DND-41 (cell line): ENCODE data around the gene KDELR3.

Experiments
- ATAC-seq: fragments of 200-7000 bp; cut with Tn5 transposase; 3 replicates; pipeline ENCODE4 v1.9.1; 2021; ENCODE audit warnings: low read depth; ENCODE audit not compliant: insufficient read depth
- DNase-seq: peaks from one replicate; pipeline ENCODE4 v3.0.0-alpha.2; 2020
- H2AFZ ChIP-seq: 2 replicates; pipeline ENCODE4 v1.6.0; 2012; ENCODE audit warnings: low read depth, low read length
- H3K27ac ChIP-seq: 2 replicates; pipeline ENCODE4 v1.5.1; 2012; ENCODE audit warnings: low read length, inconsistent platforms
- H3K27me3 ChIP-seq: fragments of 200-600 bp; sonication (generic); 2 replicates; pipeline ENCODE4 v1.6.0; 2012; ENCODE audit warnings: low read length, mild to moderate bottlenecking, inconsistent platforms; ENCODE audit not compliant: insufficient read depth, poor library complexity
- H3K36me3 ChIP-seq: 2 replicates; pipeline ENCODE4 v1.5.1; 2012; ENCODE audit warnings: low read length, inconsistent platforms; ENCODE audit not compliant: insufficient read depth
- H3K4me1 ChIP-seq: 2 replicates; pipeline ENCODE4 v1.5.1; 2012; ENCODE audit warnings: mild to moderate bottlenecking, low read length; ENCODE audit not compliant: insufficient read depth
- H3K4me2 ChIP-seq: 2 replicates; pipeline ENCODE4 v1.6.0; 2012; ENCODE audit warnings: mild to moderate bottlenecking, moderate library complexity, low read length, inconsistent platforms; ENCODE audit not compliant: insufficient read depth
- H3K4me3 ChIP-seq, 2 experiments: fragments of 200-600 bp in 1 of 2; shearing (Covaris generic) in 1 of 2; 2 replicates each; pipeline ENCODE4 v1.5.1; 2012 to 2016; ENCODE audit warnings: inconsistent platforms in 2 of 2, low read length in 2 of 2, mild to moderate bottlenecking in 2 of 2, low read depth in 1 of 2, moderate library complexity in 1 of 2
- H3K79me2 ChIP-seq: 2 replicates; pipeline ENCODE4 v1.6.0; 2012; ENCODE audit warnings: low read length, inconsistent platforms; ENCODE audit not compliant: insufficient read depth
- H3K9ac ChIP-seq: 2 replicates; pipeline ENCODE4 v1.6.0; 2012; ENCODE audit warnings: low read depth, mild to moderate bottlenecking, inconsistent platforms, low read length, moderate library complexity
- H3K9me3 ChIP-seq: 2 replicates; pipeline ENCODE4 v1.5.1; 2012; ENCODE audit warnings: low read length, moderate library complexity, mild to moderate bottlenecking, inconsistent platforms; ENCODE audit not compliant: insufficient read depth, severe bottlenecking
- H4K20me1 ChIP-seq: 2 replicates; pipeline ENCODE4 v1.6.0; 2012; ENCODE audit warnings: low read length; ENCODE audit not compliant: insufficient read depth
- CTCF ChIP-seq: IDR thresholded peaks from 2 replicates; pipeline ENCODE4 v1.5.1; 2012; ENCODE audit warnings: borderline replicate concordance, low read length, moderate library complexity, mild to moderate bottlenecking; ENCODE audit not compliant: poor library complexity, severe bottlenecking; ENCODE audit errors: extremely low read depth
- EZH2 ChIP-seq: IDR thresholded peaks from 3 replicates; pipeline ENCODE4 v1.6.1; 2012; ENCODE audit warnings: borderline replicate concordance, low read depth, mild to moderate bottlenecking, moderate library complexity, low read length, inconsistent platforms; ENCODE audit not compliant: severe bottlenecking

Gene KDELR3

DNA sequence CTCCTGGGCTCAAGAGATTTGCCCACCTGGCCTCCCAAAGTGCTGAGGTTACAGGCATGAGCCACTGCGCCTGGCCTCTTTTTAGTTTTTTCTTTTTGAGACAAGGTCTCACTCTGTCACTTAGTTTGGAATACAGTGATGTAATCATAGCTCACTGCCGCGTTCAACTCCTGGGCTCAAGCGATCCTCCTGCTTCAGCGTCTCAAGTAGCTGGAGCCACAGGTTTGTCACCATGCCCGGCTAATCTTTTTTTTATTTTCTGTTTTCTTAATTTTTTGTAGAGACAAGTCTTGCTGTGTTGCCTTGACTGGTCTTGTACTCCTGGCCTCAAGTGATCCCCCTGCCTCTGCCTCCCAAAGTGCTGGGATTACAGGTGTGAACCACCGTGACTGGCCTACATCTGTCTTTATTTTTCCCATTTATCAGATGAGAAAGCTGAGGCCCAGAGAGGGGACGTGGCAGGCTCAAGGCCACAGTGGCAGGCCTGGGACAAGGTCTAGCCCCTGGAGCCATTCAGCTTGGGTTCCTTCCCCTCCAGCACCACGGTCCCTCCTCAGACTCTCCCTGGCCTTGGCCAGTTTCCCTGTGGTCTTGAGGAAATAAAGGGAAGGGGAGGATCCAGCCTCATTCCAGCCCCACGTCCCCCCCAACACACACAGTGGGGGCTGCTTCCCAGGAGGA is 2.8 kb upstream of the KDELR3 start:
- Histone ChIP-seq H3K27me3 (peaks cover 57% of the 10 kb centered on the region), H4K20me1 (peaks cover 19% of the 10 kb centered on the region), H3K79me2 (no peaks in the 10 kb centered on the region), H3K4me3 (no peak overlapping the region), H3K4me2 (no peak overlapping the region), H3K27ac (no peak overlapping the region), H3K9me3 (no peaks in the 10 kb centered on the region), H3K36me3 (no peaks in the 10 kb centered on the region), H3K9ac (no peak overlapping the region), H2AFZ (no peak overlapping the region), H3K4me1 (peaks cover 14% of the 10 kb centered on the region)
- no peak for DNase-seq
- ATAC-seq, result no peak
- no peak for TF ChIP-seq CTCF

DNA sequence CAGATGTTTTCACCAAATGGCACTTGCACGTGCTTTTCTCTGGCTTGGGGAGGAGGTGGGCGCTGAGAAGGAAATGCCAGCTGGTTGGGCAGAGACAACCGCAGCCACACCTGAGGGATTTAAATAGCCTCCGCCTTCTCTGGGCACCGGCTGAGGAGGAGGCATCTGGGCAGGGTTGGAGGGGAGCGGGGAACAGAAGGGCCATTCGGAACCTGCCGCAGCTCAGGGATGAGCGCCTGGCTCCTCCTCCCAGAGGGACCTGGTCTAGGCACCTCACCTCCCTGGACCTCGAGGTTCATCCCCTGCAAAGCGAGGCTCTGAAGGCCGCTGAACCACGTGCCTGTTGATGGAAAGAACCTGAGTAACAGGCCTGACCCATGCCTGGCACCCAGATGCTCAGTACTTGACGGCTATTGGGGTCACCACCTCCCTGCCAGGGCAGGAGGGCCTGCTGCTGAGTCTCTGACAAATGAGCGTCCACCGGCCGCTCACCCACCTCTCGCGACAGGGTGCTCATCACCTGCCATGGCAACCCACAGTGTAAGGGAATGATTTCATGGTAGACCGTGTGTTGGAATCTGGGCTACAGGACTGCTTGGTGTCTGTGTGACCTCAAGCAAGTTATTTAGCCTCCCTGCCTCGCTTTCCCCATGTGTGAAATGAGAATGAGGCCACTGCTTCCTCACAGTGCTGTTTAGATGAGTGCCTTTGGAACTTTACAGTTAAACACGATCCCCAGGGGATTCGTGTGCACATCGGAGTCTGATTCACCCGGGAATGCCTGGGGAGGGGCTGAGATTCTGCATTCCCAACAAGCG is 2.0 kb upstream of the KDELR3 start:
- no peak overlapping the region for H3K9ac ChIP-seq
- H3K27me3 ChIP-seq, result peaks cover 51% of the 10 kb centered on the region
- ATAC-seq, result 0 out of 3 replicates have a peak, but pooled peaks have one; percentile 23
- DNase-seq, result peak; percentile 31
- no peaks in the 10 kb centered on the region for H3K79me2 ChIP-seq
- H3K4me3 ChIP-seq, result no peak overlapping the region
- H3K36me3 ChIP-seq, result no peaks in the 10 kb centered on the region
- no peak overlapping the region for H3K4me2 ChIP-seq
- peaks cover 14% of the 10 kb centered on the region for H3K4me1 ChIP-seq
- H4K20me1 ChIP-seq, result peaks cover 13% of the 10 kb centered on the region
- TF ChIP-seq EZH2 (no peak), CTCF (no peak)
- H3K9me3 ChIP-seq, result no peaks in the 10 kb centered on the region
- no peak overlapping the region for H3K27ac ChIP-seq
- no peak overlapping the region for H2AFZ ChIP-seq

GRCh38 chr22:38467438-38467903 is 425 bp upstream of the KDELR3 start:
- H3K27me3 ChIP-seq, result peaks cover 36% of the 10 kb centered on the region
- H3K27ac ChIP-seq, result no peak overlapping the region
- DNase-seq (no peak), ATAC-seq (no peak)
- H4K20me1 ChIP-seq, result peaks cover 7% of the 10 kb centered on the region; the same call in 1 of the 2 replicates
- no peak overlapping the region for H2AFZ ChIP-seq
- no peaks in the 10 kb centered on the region for H3K79me2 ChIP-seq
- no peak overlapping the region for H3K4me3 ChIP-seq
- H3K4me2 ChIP-seq, result no peak overlapping the region
- no peaks in the 10 kb centered on the region for H3K9me3 ChIP-seq
- no peaks in the 10 kb centered on the region for H3K36me3 ChIP-seq
- TF ChIP-seq EZH2, result no peak
- no peak for TF ChIP-seq CTCF
- H3K4me1 ChIP-seq, result no peaks in the 10 kb centered on the region
- no peak overlapping the region for H3K9ac ChIP-seq
